22Rv1 (cell line): ENCODE measurements around the gene PHRF1.

ENCODE experiments used
- ZFX ChIP-seq: fragments of 450-650 bp; IDR thresholded peaks from 2 replicates; pipeline ENCODE4 v1.6.1; 2017; ENCODE audit warnings: antibody characterized with exemption, borderline replicate concordance
- TF ChIP-seq, protein P1 (sequence below): fragments of 450-650 bp; IDR thresholded peaks from 2 replicates; pipeline ENCODE4 v1.5.1; 2017; ENCODE audit warnings: mild to moderate bottlenecking

- TF ChIP-seq, protein P1, sequence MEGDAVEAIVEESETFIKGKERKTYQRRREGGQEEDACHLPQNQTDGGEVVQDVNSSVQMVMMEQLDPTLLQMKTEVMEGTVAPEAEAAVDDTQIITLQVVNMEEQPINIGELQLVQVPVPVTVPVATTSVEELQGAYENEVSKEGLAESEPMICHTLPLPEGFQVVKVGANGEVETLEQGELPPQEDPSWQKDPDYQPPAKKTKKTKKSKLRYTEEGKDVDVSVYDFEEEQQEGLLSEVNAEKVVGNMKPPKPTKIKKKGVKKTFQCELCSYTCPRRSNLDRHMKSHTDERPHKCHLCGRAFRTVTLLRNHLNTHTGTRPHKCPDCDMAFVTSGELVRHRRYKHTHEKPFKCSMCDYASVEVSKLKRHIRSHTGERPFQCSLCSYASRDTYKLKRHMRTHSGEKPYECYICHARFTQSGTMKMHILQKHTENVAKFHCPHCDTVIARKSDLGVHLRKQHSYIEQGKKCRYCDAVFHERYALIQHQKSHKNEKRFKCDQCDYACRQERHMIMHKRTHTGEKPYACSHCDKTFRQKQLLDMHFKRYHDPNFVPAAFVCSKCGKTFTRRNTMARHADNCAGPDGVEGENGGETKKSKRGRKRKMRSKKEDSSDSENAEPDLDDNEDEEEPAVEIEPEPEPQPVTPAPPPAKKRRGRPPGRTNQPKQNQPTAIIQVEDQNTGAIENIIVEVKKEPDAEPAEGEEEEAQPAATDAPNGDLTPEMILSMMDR, result peak; percentile 75
- TF ChIP-seq ZFX, result no peak
Measured at GRCh38 chr11:554428-555226, 21.6 kb upstream of the PHRF1 start.
